ENCODE data around the gene PLEKHM3.

Gene PLEKHM3

GRCh38 chr2:208064220-208064961, 39.1 kb upstream of the PLEKHM3 start:
- H3K9me2 ChIP-seq (replicated peaks; ENCODE audit: insufficient read depth, low read length): no peaks in the 10 kb centered on the region
- H3K9me3 ChIP-seq (ENCODE audit: insufficient read depth, low read length): no peaks in the 10 kb centered on the region
- no peaks in the 10 kb centered on the region for H4K20me1 ChIP-seq (ENCODE audit: low read depth, low read length)
- H3F3A ChIP-seq (ENCODE audit: insufficient read depth): no peaks in the 10 kb centered on the region
- no peak overlapping the region for H3K9ac ChIP-seq (ENCODE audit: low read length)
- H3K4me3 ChIP-seq (ENCODE audit: insufficient read depth, low read length, poor library complexity, severe bottlenecking): no peak overlapping the region
- no peaks in the 10 kb centered on the region for H3K27me3 ChIP-seq (ENCODE audit: low read length)
- H3K27ac ChIP-seq (ENCODE audit: low read depth, low read length): no peak overlapping the region
- H2AFZ ChIP-seq (ENCODE audit: low read depth, low read length, severe bottlenecking): no peak overlapping the region
- no peaks in the 10 kb centered on the region for H3K79me2 ChIP-seq (ENCODE audit: insufficient read depth, low read length)
- no peak for TF ChIP-seq CTCF (IDR thresholded peaks at IDR 0.05; ENCODE audit: insufficient read depth, low read length, poor library complexity, severe bottlenecking)
- TF ChIP-seq EZH2phosphoT487 (conservative IDR thresholded peaks at IDR 0.05; ENCODE audit: low read length): no peak
- no peak overlapping the region for H3K4me2 ChIP-seq (ENCODE audit: low read depth, low read length, poor library complexity, severe bottlenecking)
- no peaks in the 10 kb centered on the region for H3K36me3 ChIP-seq (ENCODE audit: low read length)

GRCh38 chr2:208062961-208063360, 37.6 kb upstream of the PLEKHM3 start:
- TF ChIP-seq CTCF (IDR thresholded peaks at IDR 0.05; ENCODE audit: insufficient read depth, low read length, poor library complexity, severe bottlenecking): no peak
- TF ChIP-seq EZH2phosphoT487 (conservative IDR thresholded peaks at IDR 0.05; ENCODE audit: low read length): no peak
- Histone ChIP-seq H2AFZ (ENCODE audit: low read depth, low read length, severe bottlenecking) (no peak overlapping the region), H3K9me2 (replicated peaks; ENCODE audit: insufficient read depth, low read length) (no peaks in the 10 kb centered on the region), H3K79me2 (ENCODE audit: insufficient read depth, low read length) (no peaks in the 10 kb centered on the region), H4K20me1 (ENCODE audit: low read depth, low read length) (no peaks in the 10 kb centered on the region), H3K27ac (ENCODE audit: low read depth, low read length) (no peak overlapping the region), H3K4me2 (ENCODE audit: low read depth, low read length, poor library complexity, severe bottlenecking) (no peak overlapping the region), H3K36me3 (ENCODE audit: low read length) (no peaks in the 10 kb centered on the region), H3K4me3 (ENCODE audit: insufficient read depth, low read length, poor library complexity, severe bottlenecking) (no peak overlapping the region), H3K27me3 (ENCODE audit: low read length) (no peaks in the 10 kb centered on the region), H3K9ac (ENCODE audit: low read length) (no peak overlapping the region), H3F3A (ENCODE audit: insufficient read depth) (no peaks in the 10 kb centered on the region), H3K9me3 (ENCODE audit: insufficient read depth, low read length) (no peaks in the 10 kb centered on the region)

GRCh38 chr2:208062113-208062512, 36.8 kb upstream of the PLEKHM3 start:
- Histone ChIP-seq H3F3A (ENCODE audit: insufficient read depth) (no peaks in the 10 kb centered on the region), H3K4me2 (ENCODE audit: low read depth, low read length, poor library complexity, severe bottlenecking) (no peak overlapping the region), H3K9ac (ENCODE audit: low read length) (no peak overlapping the region), H3K79me2 (ENCODE audit: insufficient read depth, low read length) (no peaks in the 10 kb centered on the region), H4K20me1 (ENCODE audit: low read depth, low read length) (no peaks in the 10 kb centered on the region), H3K9me2 (replicated peaks; ENCODE audit: insufficient read depth, low read length) (no peaks in the 10 kb centered on the region), H2AFZ (ENCODE audit: low read depth, low read length, severe bottlenecking) (no peak overlapping the region), H3K36me3 (ENCODE audit: low read length) (no peaks in the 10 kb centered on the region), H3K27me3 (ENCODE audit: low read length) (no peaks in the 10 kb centered on the region), H3K4me3 (ENCODE audit: insufficient read depth, low read length, poor library complexity, severe bottlenecking) (no peak overlapping the region), H3K27ac (ENCODE audit: low read depth, low read length) (no peak overlapping the region), H3K9me3 (ENCODE audit: insufficient read depth, low read length) (no peaks in the 10 kb centered on the region)
- peak; percentile 35 for TF ChIP-seq CTCF (IDR thresholded peaks at IDR 0.05; ENCODE audit: insufficient read depth, low read length, poor library complexity, severe bottlenecking)
- TF ChIP-seq EZH2phosphoT487 (conservative IDR thresholded peaks at IDR 0.05; ENCODE audit: low read length): no peak
